Fibroblast of skin of back (primary cell): ENCODE measurements around the gene FRMD4A.
"Not testable (repeated sequence)": the region's sequence is repeated elsewhere in the genome, so short reads cannot be mapped to it uniquely, and the experiment has no call there.

Experiments
- DNase-seq: peaks from one replicate; pipeline ENCODE4 v3.0.0-alpha.2; 2013

FRMD4A gene

DNA sequence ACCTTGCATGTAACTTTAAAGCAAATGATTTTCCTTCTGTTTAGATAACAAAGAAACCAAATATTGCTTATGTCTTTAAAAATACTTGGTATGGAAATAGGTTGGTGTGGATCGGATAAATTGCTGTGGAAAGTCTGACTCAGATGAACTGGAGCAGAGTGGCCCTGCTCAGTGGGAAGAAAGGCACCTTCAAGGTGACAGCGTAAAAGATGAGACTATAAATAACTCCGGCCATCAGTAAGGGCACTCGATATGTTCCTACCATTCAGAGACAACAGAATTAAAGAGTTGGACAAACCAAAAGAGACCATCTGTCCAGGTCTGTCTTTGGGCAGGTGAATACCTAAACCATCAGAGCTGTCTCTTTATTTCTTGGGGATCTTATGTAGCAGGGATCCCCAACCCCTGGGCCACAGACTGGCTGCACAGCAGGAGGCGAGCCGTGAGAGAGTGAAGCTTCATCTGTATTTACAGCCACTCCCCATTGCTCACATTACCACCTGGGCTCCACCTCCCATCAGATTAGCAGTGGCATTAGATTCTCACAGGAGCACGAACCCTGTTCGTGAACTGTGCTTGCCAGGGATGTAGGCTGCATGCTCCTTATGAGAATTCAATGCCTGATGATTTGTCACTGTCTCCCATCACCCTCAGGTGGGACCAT, 386.9 kb downstream of the FRMD4A start:
- no peak for DNase-seq

DNA sequence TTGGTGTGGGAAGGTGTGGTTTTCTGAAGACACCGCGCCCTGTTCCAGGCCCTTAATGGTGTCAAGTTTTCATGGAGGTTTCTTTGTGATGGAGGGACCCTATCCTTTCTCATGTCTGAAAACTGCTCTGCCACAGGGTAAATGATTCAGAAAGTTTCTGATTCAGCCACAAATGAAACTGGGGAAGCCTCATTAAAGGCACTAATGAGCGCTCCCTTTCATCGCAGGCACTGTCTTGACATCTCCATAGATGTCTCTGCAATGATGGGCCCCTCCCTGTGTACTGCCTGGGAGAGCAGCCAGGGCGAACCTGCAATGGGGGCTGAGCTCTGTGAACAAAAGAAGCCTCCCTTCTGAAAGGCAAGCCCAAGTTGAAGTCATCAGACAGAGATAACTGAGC, 388.7 kb downstream of the FRMD4A start:
- DNase-seq, result no peak

DNA sequence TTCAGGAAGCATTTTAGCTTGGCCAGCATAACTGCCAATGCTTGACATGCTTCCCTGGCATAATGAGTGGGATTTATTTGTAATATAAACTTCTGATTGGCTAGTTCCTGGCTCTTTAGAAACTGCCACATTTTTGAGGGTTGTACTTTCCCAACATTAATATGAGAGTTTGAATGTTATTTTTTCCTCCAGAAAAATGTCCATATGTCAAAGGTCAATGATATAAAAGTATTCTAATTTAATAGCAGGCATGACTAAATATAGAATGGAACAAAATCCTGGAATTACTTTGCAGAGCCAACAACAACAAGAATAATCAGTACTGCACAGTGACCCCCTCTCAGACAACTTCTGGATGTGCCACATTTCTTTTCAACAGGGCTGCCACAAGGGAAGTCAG, 391.3 kb downstream of the FRMD4A start:
- DNase-seq, result peak; percentile 92

DNA sequence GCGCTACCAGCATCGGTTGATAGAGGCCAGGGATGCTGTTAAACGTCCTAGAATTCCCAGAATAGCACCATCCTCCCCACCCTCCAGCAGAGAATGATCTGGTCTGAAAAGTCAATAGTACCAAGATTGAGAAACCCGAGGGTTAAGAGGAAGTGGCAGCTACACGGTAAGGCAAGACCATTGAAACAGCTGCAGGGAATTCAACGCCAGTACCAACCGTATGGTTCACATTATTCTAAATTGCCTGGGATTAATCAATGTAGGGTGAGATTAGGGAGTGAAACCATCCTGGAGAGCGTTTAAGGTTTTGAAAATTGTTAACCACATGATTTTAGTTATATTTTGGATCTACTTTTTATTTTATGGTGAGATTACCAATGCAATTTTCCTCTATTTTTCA, 391.8 kb downstream of the FRMD4A start:
- DNase-seq, result peak; percentile 60

DNA sequence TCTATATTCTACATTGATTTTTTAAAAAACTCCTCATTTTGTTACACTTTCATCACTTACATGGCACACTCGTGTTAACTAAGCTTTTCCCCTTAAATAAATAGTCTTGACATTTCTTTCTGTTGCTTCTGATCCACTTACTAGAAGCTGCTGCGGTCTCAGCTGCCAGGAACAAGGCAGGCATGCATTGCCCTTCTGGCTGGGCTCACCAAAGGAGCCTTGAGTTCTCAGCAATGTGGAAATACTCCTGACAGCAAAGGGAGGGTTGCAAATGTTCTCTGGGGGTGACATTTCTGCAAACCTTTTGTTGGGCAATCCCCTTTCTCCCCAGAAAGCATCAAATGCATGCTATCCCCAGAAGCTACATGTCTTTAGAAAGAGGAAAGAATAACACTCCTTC, 393.9 kb downstream of the FRMD4A start:
- no peak for DNase-seq

DNA sequence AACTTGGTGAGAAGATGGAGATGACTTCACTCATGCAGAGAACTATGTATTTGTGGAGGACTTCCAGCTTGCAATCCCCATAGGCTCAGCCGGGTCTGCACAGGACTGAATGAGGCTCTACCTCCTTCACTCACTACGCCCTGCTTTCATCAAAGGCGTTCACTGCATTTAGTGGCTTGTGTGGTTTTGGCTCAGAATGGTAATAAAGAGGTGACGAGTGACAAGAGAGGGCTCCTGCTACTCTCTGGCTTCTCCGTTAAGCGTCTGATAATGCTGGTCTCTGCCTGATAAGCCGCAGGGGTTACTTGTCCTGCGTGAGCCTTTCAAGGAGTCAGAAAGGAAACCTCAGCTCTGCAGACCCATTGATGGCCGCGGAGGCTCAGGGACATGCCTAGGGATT, 400.6 kb downstream of the FRMD4A start:
- DNase-seq, result no peak

DNA sequence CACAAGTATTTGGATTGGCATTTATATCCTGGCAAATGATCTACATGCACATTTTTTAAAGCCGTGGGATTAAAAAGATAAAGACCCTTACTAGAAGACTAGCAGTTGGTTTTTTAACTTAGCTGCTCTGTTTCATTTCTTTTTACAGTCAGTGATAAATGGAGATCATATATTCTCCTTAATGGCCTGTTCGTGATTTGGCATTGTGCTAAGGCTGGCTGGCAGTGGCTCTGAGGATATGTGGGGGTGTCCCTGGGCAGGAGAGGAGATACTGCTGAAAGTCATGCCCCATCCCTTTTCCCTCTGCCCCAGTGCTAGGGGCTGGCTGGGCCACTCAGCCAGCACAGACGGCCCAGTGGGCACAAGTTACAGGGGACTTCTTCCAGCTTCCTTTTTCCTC, 402.3 kb downstream of the FRMD4A start:
- no peak for DNase-seq

DNA sequence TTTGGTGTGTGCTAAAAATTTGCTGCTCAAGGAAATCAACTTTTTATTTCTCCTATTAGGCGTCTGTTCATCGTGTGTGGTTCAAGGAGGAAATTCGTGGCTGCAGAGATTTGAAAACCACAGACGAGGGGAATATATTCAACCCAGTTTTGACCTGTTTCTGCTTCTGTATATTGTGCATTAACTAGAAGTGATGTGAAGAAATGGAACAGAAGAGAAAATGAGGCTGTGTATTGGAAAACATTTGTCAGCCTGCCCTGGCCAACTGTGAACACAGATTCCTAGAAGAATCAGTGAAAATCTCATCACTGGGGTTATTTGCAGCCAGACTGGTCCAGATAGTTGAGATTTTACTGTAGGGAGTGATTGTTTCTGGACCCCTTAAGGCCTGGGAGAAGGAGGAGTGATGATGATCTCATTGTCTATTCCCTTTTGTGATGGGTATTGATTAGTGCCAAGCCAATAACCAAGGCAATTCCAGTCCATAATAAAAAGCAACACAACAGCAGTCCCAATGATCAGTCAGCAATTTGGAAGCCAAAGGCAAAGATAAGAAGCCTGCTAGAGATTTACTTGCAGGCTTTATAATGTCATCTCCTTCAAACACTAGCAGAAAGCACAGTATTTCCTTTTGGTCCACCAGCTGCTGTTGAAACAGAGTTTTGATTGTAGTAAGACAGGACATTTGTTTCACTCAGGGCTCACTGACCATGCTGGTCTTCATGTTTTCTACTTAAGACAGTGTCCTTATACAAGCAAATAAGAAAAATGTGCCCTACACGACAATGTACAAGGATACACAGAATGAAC, 404.5 kb downstream of the FRMD4A start:
- DNase-seq, result no peak

DNA sequence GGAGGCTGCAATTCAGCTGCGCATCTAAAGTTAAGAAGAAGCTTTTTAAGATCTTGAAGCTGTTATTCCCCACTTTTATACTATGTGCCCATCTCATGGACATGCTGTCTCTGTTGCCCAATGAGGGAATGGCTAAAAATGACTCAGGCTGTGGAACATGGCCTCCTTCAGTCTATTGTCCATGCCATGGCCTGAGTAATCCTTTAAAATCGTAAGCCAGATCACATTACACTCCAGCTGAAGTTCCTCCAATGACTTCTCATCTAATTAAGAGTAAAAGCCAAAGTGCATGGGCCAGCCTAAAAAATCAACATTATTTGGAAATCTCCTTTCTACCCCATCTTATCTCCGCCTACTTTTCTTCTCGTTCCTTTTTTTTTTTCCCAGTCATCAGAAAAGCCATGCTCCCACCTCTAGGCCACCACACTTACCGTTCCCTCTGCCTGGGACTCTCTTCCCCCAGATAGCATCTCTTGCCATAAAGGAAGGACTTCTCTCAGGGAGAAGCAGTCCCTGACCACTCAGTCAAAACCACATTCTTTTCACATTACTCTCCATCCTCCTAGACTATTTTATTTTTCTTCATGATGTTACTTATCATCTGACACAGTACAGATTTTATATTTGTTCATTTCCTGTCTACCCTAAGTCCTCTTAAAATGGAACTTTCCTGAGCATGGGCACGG, 406.5 kb downstream of the FRMD4A start:
- peak; percentile 96 for DNase-seq

DNA sequence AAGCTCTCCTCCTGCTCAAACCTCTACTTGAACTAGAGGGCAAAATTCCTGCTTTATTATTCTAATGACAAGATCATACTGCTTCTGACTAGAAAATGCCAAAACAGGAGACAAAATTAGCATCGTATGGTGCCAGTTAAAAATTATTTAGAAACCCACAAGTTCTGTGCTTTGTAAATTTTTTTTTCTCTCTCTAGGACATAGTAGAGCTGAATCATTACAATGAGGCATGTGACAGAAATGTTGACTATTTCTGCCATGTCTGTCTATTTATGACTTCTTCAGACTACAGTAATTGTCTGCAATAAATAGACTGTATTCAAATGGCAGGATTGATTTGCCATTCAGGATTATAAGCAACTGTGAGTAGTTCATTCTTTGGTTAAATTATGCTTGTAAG, 408.1 kb downstream of the FRMD4A start:
- peak; percentile 94 for DNase-seq

DNA sequence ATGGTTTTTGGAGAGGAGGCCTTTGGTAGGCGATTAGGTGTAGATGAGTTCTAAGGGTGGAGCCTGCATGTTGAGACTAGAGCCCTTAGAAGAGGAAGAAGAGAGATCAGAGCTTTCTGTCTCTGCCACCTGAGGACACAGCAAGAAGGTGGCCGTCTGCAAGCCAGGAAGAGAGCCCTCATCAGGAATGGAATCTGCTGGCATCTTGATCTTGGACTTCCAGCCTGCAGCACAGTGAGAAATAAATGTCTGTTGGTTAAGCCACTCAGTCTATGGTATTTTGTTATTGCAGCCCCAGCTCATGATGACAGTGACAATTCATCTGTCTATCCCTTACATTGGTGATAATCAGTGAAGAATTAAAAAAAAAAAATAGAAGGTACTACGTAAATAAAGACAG, 408.8 kb downstream of the FRMD4A start:
- DNase-seq, result peak; percentile 31

DNA sequence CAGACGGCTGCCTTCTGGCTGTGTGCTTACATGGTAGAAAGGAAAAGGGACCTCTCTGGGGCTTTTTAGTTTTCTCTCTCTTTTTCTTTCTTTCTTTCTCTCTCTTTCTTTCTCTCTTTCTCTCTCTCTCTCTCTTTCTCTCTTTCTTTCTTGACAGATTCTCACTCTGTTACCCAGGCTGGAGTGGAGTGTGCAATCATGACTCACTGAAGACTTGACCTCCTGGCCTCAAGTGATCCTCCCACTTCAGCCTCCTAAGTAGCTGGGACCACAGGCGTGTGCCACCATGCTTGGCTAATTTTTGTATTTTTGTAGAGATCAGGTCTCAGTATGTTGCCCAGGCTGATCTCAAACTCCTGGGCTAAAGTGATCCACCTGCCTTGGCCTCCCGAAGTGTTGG, 409.6 kb downstream of the FRMD4A start:
- DNase-seq, result not testable (repeated sequence)

DNA sequence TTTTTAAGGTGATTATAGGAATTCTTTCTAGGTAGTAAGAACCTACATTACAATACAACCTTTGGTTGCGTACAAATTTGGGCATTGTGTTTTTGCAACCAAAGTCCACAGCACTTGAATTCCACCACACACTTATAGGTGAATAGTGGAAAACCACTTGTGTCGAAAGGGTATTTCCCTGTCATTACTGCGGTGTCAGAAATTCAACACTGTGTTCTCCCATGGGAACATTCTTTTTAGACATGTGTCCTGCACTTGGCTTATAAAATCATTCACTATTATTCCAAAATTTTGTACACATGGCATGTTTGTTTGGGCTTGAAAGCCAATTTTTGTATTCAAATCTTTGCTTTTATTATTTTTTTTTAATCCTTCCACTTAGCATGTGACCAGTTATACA, 410.3 kb downstream of the FRMD4A start:
- no peak for DNase-seq

DNA sequence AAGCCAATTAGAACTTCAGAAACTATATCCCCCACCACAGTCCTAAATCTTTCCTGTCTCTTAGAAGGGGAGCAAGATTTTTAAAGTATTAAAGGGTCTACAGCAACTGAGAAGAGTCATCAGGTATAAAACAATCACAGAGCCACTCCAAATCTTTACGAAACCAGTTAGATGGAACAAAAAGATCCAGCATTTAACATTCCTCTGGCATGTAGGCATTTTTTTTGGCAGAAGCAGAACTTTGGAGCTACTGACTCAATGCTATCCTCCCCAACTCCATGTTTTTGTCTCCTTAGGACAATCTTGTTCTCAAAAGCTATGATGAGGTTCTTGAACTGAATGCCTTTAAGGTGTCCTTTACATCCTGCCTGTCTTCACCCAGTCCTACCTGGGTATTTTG, 410.7 kb downstream of the FRMD4A start:
- DNase-seq, result peak; percentile 20

DNA sequence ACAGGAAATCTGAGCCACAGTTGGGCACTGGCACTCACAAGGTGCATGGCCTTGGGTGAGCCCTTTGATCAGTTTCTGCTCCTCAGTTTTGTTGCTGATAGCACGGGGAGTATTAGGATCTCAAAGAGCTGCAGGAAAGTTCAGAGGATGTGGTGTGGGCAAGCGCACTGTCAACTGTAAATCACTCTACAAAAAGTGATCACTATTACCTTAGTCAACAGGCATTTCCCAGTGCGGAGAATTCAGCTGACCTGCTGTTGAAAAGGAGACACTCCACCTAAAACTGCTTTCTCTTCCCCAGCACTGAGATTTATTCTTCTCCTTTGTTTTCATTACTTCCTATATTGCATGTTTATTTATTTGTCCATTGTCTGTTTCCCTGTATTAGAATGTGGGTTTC, 412.9 kb downstream of the FRMD4A start:
- no peak for DNase-seq

DNA sequence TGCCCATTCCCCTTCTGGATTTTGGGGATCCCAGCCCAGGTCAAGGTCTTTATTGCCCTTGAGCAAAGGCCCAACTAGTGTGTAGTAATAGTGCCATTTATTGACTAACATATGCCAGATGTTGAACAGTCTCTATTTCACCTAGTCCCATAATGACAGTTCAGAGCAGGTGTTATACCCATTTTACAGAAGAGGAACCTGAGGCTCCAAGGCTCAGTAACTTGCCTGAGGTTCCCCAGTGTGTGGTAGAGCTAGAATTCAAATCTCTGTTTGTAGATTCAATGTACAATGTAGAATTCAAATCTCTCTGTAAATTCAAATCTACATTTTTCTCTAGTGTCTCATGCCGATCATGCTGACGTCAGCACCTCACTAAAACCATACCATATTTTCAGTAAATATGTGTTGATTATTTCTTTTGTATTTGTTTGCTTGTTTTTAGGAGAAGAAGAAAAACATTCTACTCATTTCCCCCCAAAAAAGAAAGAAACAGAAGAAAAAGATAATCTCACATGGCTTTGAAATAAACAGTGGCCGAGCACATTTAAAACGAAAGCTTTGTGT, 414.3 kb downstream of the FRMD4A start:
- no peak for DNase-seq

DNA sequence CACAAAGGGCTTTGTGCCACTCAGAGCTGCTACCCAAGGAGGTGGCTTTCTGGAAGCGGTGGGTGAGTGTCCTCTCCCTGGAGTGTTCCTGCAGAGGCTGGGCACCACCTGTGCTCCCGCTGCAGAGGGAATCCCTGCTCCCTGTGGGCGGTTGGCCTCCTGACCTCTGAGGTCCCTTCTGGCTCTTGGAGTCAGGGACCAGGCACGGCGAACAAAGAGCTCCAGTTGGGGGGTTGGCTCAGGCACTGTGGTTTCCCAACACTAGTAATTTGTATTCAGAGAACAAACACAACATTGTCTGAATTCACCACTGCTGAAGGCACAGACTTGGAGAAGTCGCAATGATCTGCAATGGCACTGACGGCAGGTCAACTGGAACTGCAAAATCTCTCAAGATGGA, 415.0 kb downstream of the FRMD4A start:
- DNase-seq, result no peak

DNA sequence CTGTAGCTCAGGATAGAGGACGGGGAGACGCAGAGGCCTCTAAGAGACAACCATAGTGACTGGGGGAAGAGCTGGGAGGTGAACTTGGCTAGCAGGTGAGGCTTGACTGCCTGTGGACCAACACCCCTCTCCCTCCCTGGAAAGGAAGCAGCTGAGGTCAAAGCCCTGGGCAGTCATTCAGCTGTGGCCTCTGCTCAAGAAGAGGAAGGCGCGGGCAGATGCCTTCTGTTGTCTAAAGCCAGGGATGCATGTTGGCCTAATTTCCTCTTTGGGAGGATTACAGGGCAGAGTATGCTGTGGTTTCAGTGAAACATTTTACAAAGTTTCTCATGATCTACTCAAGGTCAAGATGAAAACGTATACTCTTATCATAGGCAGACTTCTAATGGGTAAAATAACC, 416.8 kb downstream of the FRMD4A start:
- DNase-seq, result no peak

DNA sequence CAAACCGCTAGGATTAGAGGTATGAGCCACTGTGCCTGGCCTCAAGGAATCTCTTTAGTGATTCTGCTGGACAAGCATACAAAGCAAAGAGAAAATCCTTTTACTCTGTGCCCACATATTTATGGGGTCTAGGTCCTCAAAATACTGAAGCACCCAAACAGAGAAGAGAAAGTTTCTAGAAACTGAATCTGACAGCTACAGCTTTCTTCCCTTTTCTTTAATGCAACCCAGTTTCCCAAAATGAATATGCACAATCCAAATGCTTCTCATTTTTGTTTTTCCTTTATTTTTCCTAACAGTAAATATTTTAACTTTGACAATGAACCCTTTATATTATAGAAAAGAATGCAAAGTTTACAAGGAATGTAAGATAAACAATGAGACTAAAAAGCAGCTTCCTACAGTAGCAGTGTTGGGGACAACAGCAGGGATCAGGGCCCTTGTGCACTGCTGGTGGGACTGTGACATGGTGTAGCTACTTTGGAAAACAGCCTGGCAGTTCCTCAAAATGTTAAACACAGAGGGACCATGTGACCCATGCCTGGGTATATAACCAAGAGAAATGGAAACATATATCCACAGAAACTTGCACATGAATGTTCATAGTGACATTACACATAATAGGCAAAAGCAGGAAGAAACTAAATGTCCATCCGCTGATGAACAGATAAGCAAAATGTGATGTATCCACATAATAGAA, 418.8 kb downstream of the FRMD4A start:
- DNase-seq, result no peak

DNA sequence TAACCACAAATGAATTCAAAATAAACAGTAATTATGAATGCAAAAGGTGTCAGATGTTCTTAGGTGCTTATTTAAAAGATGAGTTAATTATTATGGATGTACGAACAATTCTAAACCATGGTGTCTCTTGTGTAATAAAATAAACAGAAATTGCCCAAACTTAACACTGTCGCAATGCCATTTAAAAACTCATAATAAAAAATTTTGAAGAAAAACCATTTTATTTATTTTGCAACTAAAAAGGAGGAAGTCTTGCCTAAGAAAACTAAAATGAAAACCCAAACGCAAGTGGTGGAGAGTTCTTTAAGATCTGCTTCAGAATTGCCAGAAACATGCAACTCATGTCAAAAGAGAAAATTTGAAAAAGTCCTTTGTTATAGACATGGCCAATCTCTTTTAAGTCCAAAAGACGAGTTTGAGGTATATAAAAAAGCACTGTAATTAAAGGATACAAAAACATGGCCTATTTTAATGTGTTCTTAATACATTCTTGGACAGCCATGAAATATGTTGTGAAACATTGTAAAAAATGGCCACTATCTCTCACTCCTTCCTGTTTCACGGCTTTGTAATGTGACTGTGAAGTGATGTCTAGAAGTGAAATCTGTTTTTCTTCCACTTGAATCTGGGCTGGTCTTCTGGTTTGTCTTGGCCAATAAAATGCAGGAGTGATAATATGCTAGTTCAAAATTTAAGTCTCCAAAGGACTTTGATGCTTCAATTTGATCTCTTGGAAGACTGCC, 421.0 kb downstream of the FRMD4A start:
- DNase-seq, result no peak

DNA sequence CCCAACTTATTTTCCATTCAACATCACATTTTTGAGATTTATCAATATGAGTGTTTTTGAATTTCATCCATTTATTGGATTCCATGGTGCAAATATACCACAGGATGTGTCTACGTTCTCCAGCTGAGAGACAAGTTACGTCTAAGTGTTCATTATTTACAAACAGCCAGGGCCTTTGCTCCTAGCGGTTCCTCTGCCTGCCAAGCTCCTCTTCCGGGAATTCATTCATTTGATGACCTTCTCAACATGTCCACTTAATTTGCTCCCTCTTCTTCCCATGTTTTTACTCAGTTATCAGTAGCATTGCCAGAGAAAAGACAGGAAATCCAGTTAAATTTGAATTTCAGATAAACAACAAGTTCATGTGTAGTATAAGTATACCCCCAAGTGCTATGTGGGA, 422.2 kb downstream of the FRMD4A start:
- no peak for DNase-seq

DNA sequence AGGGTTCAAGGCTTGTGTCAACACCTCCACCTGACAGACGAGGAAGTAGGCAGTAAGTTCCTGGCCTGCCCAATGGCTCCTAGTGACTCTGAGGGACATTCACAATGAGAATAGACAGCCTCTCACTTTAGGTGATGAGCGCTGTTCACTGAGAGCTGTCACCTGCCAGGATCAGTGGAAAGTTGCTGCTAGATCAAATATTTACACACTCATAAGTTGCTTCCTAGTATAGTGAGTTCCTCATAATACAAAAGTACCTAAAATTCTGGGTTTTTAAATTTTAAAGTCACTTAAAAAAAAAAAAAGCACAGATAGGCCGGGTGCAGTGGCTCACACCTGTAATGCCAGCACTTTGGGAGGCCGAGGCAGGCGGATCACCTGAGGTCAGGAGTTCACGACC, 423.2 kb downstream of the FRMD4A start:
- no peak for DNase-seq
